PC-3 (cell line): ENCODE results near the gene BCKDHB. TPM values are rescaled to one million over a fixed set of nuclear protein-coding genes. Genes with fewer than 3 reads are reported as not detected.

Experiments used
- ATAC-seq: fragments of 200-7000 bp; cut with Tn5 transposase; 2 replicates; pipeline ENCODE4 v1.9.1; 2020; ENCODE audit warnings: mild to moderate bottlenecking, moderate library complexity
- BruUV-seq: library from RNA; stranded (reverse); fragments of 400-500 nt; replicated peaks from 2 replicates; lab custom pipeline; 2021; lab: Mats Ljungman, UMichigan
- CTCF ChIA-PET: fragments of 300-600 bp; sonication (Branson Sonifier 250); formaldehyde crosslinking; loops from one replicate; lab custom pipeline; 2022; ENCODE audit warnings: antibody characterized with exemption; lab: Charles Lee
- POLR2A ChIA-PET: fragments of 300-600 bp; sonication (Branson Sonifier 250); formaldehyde crosslinking; loops from one replicate; lab custom pipeline; 2022; ENCODE audit warnings: antibody characterized with exemption; ENCODE audit not compliant: unreplicated experiment; lab: Charles Lee
- DNase-seq: peaks from one replicate; pipeline ENCODE4 v3.0.0-alpha.2; 2015
- H2AFZ ChIP-seq: fragments of 300-600 bp; sonication (generic); 2 replicates; pipeline ENCODE4 v1.6.0; 2016; ENCODE audit warnings: antibody characterized with exemption, low read length
- H3F3A ChIP-seq: fragments of 300-600 bp; sonication (generic); one replicate; pipeline ENCODE4 v1.6.0; 2017; ENCODE audit warnings: antibody characterized with exemption, low read length, control low read depth, mild to moderate bottlenecking; ENCODE audit not compliant: unreplicated experiment
- H3K27ac ChIP-seq: fragments of 300-600 bp; sonication (generic); 2 replicates; pipeline ENCODE4 v1.5.1; 2016; ENCODE audit warnings: mild to moderate bottlenecking, low read length
- H3K27me3 ChIP-seq: fragments of 300-600 bp; sonication (generic); 2 replicates; pipeline ENCODE4 v1.6.1; 2016; ENCODE audit warnings: low read length, mixed read lengths
- H3K36me3 ChIP-seq: fragments of 300-600 bp; sonication (generic); 2 replicates; pipeline ENCODE4 v1.6.1; 2016; ENCODE audit warnings: low read depth, mixed run types, low read length, mixed read lengths
- H3K4me1 ChIP-seq: fragments of 300-600 bp; sonication (generic); 2 replicates; pipeline ENCODE4 v1.5.1; 2016; ENCODE audit warnings: low read length; ENCODE audit not compliant: insufficient read depth
- H3K4me2 ChIP-seq: fragments of 300-600 bp; sonication (generic); 2 replicates; pipeline ENCODE4 v1.6.0; 2016; ENCODE audit warnings: low read length
- H3K4me3 ChIP-seq: fragments of 300-600 bp; sonication (generic); 2 replicates; pipeline ENCODE4 v1.5.1; 2016; ENCODE audit warnings: mild to moderate bottlenecking, low read length, mixed read lengths
- H3K79me2 ChIP-seq: fragments of 300-600 bp; sonication (generic); 2 replicates; pipeline ENCODE4 v1.6.1; 2017; ENCODE audit warnings: low read length, mixed read lengths
- H3K9ac ChIP-seq: fragments of 300-600 bp; sonication (generic); 2 replicates; pipeline ENCODE4 v1.6.0; 2016; ENCODE audit warnings: mild to moderate bottlenecking, low read length
- H3K9me2 ChIP-seq: fragments of 300-600 bp; sonication (generic); replicated peaks from 2 replicates; pipeline ENCODE4 v1.6.1; 2016; ENCODE audit warnings: mixed run types, low read length, mixed read lengths
- H3K9me3 ChIP-seq: fragments of 300-600 bp; sonication (generic); 2 replicates; pipeline ENCODE4 v1.6.1; 2016; ENCODE audit warnings: low read length, mixed read lengths
- H4K20me1 ChIP-seq: fragments of 300-600 bp; sonication (generic); 2 replicates; pipeline ENCODE4 v1.6.1; 2016; ENCODE audit warnings: low read length, mixed read lengths
- CTCF ChIP-seq: fragments of 300-600 bp; sonication (generic); conservative IDR thresholded peaks from 2 replicates; pipeline ENCODE4 v1.5.1; 2017; ENCODE audit warnings: antibody characterized with exemption, low read depth, mild to moderate bottlenecking, low read length
- EZH2 ChIP-seq: fragments of 300-600 bp; sonication (generic); IDR thresholded peaks from one replicate; pipeline ENCODE4 v1.6.1; 2017; ENCODE audit warnings: antibody characterized with exemption, mild to moderate bottlenecking, low read length; ENCODE audit not compliant: unreplicated experiment
- EZH2phosphoT487 ChIP-seq: fragments of 300-600 bp; sonication (generic); IDR thresholded peaks from 2 replicates; pipeline ENCODE4 v1.6.1; 2018; ENCODE audit warnings: mild to moderate bottlenecking, antibody characterized with exemption, low read length, borderline replicate concordance
- intact Hi-C: fragments of 100-400 bp; cut with micrococcal nuclease; formaldehyde crosslinking; loops from 2 replicates; pipeline ENCODE4 v1.9.0; 2023
- total RNA-seq: library from RNA; depleted of rRNA; stranded (reverse); fragments of >200 nt; gene quantifications from 2 replicates; pipeline ENCODE4 v1.2.3, GENCODE V29; 2014

Gene BCKDHB
- total RNA-seq, 1 experiment from 2014 or later: 9.9 TPM

DNA sequence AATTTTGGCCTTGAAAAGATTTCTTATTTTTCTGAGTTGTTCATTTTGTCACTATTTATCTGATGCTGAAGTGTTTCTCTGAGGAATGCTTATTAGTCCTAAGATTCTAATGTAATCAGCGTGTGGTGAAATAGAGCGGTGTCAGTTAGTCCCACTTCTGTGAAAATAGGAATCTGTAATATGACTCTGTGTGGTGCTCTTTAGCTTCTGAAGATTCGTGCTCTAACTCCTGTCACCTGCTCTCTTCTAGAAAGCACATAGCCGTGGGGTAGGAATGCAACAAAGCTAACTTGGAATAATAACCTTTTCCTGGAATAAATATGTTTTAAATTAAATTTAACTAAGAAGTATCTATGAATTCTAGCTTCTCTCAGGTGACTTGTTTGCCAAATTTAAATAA lies 90.4 kb downstream of the BCKDHB start:
- H3K27ac ChIP-seq: no peak overlapping the region
- intact Hi-C loops: no loop called here
- no peak overlapping the region for H3K4me2 ChIP-seq
- ATAC-seq (no peak), DNase-seq (no peak)
- H2AFZ ChIP-seq: no peak overlapping the region
- no peaks in the 10 kb centered on the region for H4K20me1 ChIP-seq
- H3K79me2 ChIP-seq: no peaks in the 10 kb centered on the region
- H3K36me3 ChIP-seq: no peaks in the 10 kb centered on the region
- H3F3A ChIP-seq: no peaks in the 10 kb centered on the region
- no TSS peak for BruUV-seq
- ChIA-PET POLR2A (no interaction called here), CTCF (no interaction called here)
- H3K27me3 ChIP-seq: no peaks in the 10 kb centered on the region
- no peak overlapping the region for H3K4me3 ChIP-seq
- H3K9me2 ChIP-seq: no peaks in the 10 kb centered on the region
- no peak overlapping the region for H3K9ac ChIP-seq
- H3K9me3 ChIP-seq: no peaks in the 10 kb centered on the region
- TF ChIP-seq EZH2 (no peak), CTCF (no peak), EZH2phosphoT487 (no peak)
- H3K4me1 ChIP-seq: no peaks in the 10 kb centered on the region

GRCh38 chr6:80197474-80197873 lies 91.0 kb downstream of the BCKDHB start:
- Histone ChIP-seq H3K79me2 (no peaks in the 10 kb centered on the region), H3K9ac (no peak overlapping the region), H4K20me1 (no peaks in the 10 kb centered on the region), H3K27ac (no peak overlapping the region), H3F3A (no peaks in the 10 kb centered on the region), H3K27me3 (no peaks in the 10 kb centered on the region), H3K9me3 (no peaks in the 10 kb centered on the region), H3K4me2 (no peak overlapping the region), H3K36me3 (no peaks in the 10 kb centered on the region), H2AFZ (no peak overlapping the region), H3K4me1 (no peaks in the 10 kb centered on the region), H3K9me2 (no peaks in the 10 kb centered on the region), H3K4me3 (no peak overlapping the region)
- ATAC-seq: no peak
- BruUV-seq: no TSS peak
- intact Hi-C loops: no loop called here
- ChIA-PET POLR2A (no interaction called here), CTCF (no interaction called here)
- DNase-seq: no peak
- TF ChIP-seq CTCF (no peak), EZH2 (no peak), EZH2phosphoT487 (no peak)

GRCh38 chr6:80197986-80198385 lies 91.5 kb downstream of the BCKDHB start:
- H3F3A ChIP-seq: no peaks in the 10 kb centered on the region
- ChIA-PET CTCF (no interaction called here), POLR2A (no interaction called here)
- H3K4me3 ChIP-seq: no peak overlapping the region
- H3K27ac ChIP-seq: no peak overlapping the region
- no peaks in the 10 kb centered on the region for H4K20me1 ChIP-seq
- no peak for DNase-seq
- no peak overlapping the region for H2AFZ ChIP-seq
- ATAC-seq: no peak
- no peaks in the 10 kb centered on the region for H3K27me3 ChIP-seq
- H3K9me3 ChIP-seq: no peaks in the 10 kb centered on the region
- H3K36me3 ChIP-seq: no peaks in the 10 kb centered on the region
- TF ChIP-seq CTCF: no peak
- no peak for TF ChIP-seq EZH2phosphoT487
- no peak for TF ChIP-seq EZH2
- intact Hi-C loops: no loop called here
- no peak overlapping the region for H3K9ac ChIP-seq
- H3K9me2 ChIP-seq: no peaks in the 10 kb centered on the region
- no TSS peak for BruUV-seq
- H3K79me2 ChIP-seq: no peaks in the 10 kb centered on the region
- H3K4me1 ChIP-seq: no peaks in the 10 kb centered on the region
- H3K4me2 ChIP-seq: no peak overlapping the region
